HG02973 (cell line): ENCODE measurements around the gene NCCRP1.
"Not testable (repeated sequence)": the region's sequence is repeated elsewhere in the genome, so short reads cannot be mapped to it uniquely, and the experiment has no call there.

Experiments
- ATAC-seq: cut with Tn5 transposase; IDR thresholded peaks from one replicate; pipeline ENCODE4 v1.9.1; 2021; ENCODE audit warnings: moderate library complexity; ENCODE audit not compliant: unreplicated experiment

NCCRP1 gene

DNA sequence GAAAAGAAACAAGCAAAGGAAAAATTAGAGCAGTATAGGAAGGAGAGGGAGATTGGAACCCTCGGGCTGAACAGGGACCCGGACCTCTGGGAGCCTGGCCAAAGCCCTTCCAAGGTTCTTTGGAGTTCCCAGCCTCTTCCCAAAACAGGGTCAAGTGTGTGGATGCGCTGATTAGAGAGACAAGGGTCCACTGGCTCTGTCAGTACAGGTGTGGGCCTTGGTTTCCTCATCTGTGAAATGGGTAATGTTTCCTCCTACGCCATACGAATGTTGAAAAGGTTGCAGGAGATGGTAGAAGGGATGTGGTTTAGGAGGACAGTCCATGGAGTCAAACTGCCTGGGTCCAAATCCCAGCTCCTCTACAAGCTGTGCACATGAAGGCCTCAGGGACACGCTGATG is 9.4 kb downstream of the NCCRP1 start:
- ATAC-seq: no peak

DNA sequence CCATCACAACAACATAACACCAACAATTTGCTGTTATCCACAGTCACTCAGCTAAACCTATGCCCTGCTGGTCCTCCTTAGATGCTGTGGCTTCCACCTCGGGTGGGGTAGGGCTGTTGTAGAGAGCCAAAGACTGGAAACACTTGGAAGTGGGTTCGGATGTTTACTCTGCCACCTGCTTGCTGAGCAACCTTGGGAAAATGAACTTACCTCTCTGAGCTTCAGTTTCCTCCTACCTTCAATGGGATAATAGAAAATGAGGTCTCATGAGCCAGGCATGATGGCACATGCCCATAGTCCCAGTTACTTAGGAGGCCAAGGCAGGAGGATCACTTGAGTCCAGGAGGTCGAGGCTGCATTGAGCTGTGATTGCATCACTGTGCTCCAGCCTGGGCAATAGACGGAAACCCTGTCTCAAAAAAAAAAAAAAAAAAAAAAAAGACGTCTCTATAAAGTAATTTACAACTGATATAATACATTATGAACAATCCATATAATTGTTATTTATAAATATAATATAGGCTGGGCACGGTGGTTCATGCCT is 10.6 kb downstream of the NCCRP1 start:
- ATAC-seq: no peak

DNA sequence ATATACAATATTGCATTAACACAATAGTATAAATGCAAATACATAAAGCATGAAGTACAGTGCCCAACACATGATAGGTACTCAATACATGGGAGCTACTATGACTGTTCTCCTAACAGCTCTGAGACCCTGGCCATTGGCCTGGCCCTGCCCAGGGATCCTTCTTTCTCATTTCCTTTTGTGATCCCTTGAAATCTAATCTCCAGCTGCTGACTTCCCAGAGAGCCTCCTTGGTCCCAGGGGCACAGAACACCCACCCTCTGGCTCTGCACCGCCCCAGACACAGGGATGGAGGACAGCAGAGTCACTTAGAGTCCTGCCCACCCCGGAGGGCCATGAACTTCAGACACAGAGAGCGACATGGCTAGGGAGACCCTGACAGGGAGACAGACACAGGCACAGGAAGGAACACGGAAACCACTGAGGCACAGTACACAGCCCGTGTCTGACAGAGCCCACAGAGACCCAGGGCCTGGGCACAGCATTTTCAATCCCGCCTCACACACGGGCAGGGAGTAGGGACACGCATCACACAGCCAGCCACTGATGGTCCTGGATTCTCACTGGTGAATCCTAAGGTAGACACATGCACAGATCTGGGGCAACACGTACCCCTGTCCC is 11.5 kb downstream of the NCCRP1 start:
- ATAC-seq: no peak

DNA sequence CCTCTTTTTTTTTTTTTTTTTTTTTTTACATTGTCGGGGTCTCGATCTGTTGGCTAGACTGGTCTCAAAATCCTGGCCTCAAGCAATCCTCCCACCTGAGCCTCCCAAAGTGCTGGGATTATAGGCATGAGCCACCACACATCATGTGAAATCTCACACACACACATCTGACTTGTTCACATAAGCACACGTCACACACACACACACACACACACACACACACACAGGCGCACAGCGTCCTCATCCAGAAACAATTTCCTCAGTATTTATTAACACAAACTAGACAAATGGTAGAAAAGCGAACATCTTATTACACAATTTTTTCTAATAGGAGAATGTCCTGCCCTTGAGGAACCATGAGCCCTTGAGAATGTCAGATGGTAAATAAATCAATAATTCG is 12.4 kb downstream of the NCCRP1 start:
- ATAC-seq: no peak

DNA sequence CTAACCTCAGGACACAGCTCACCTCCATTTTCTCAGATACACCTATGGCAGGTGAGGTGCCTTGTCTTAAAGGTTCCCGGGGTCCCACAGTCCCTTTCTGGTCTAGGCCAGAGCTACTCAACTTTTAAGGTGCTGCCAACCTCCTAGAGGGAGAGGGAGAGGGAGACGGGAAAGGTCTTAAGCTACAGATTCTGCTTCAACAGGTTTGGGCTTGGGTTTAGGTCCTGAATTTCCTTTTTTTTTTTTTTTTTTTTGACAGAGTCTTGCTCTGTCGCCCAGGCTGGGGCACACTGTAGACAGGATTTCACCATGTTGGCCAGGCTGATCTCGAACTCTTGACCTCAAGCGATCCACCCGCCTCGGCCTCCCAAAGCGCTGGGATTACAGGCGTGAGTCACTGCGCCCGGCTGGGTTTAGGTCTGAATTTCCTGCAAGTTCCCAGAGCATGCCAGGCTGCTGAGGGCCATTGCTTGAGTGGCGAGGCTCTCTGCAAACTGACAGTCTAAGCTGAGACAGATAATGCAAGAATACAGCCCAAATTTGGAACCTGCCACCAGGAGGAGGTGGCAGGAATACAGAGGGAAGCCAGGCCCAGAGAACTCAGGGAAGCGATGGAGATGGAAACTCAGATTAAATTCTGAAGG is 15.1 kb downstream of the NCCRP1 start:
- ATAC-seq: no peak

DNA sequence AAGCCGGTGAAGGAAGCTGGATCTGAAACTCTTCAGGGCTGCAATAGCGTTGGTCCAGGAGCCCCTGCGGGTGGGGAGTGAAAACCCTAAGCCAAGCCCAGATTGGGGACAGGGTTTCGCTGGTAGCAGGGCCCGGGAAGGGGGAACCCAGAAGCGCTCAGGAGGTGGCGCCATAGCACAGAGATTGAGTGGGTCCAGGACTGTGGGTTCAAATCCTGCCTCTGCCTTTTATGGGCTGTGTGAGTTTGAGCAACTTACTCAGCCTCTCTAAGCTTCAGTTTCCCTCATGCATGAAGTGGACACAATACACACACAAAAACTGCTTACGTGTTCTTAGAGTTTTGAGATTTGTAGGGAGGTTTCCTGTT is 15.6 kb downstream of the NCCRP1 start:
- no peak for ATAC-seq

DNA sequence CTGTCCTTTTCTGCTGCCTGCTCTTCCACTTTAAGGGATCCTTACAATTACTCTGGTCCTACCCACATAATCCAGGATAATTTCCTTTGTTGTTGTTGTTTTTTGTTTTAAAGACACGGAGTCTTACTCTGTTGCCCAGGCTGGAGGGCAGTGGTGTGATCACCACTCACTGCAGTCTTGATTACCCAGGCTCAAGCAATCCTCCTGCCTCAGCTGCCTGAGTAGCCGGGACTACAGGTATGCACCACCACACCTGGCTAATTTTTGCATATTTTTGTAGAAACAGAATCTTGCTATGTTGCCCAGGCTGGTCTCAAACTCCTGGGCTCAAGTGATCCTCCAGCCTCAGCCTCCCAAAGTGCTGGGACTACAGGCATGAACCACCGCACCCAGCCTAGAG is 18.6 kb downstream of the NCCRP1 start:
- ATAC-seq: not testable (repeated sequence)

DNA sequence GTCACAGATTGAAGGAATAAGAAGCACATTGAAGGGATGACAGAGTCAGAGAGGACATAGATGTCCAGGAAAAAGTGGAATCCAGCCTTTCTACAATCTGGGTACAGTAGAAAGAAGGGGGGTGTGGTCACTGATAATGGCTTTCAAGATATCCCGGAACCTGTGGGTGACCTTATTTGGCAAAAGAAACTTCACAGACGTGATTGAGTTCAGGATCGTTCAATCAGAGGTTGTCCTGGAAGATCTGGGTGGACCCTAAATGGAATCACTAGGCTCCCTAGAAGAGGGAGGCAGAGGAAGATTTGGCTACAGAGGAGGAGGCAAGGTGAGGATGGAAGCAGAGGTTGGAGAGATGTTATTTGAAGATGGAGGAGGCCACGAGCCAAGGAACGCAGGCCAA is 20.3 kb downstream of the NCCRP1 start:
- no peak for ATAC-seq

DNA sequence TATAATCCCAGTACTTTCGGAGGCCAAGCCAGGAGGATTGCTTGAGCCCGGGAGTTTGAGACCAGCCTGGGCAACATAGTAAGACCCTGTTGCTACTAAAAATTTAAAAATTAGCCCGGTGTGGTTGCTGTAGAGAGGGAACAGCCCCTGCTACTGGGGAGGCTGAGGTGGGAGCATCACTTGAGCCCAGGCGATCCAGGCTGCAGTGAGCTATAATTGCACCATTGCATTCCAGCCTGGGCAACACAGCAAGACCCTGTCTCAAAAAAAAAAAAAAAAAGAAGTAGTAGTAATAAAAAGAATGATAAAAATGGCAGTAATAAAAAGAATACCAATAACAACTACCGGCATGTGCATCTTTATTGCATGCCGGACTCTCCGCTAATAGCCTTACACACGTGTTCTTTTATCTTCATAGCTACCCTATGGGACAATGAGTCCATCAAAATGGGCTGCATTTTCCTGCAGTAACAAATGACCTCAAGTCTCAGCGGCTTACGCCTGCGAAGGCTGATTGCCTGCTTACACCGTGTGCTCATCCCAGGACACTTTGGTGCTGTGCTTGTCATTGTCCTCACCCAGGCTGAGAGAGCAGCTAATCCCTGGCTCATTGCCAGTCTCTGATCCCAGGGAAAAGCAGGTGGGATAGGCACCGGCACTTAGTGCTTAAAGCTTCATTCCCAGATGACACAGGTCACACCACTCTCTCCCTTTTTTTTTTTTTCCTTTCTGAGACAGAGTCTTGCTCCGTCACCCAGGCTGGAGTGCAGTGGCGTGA is 21.7 kb downstream of the NCCRP1 start:
- ATAC-seq: no peak

DNA sequence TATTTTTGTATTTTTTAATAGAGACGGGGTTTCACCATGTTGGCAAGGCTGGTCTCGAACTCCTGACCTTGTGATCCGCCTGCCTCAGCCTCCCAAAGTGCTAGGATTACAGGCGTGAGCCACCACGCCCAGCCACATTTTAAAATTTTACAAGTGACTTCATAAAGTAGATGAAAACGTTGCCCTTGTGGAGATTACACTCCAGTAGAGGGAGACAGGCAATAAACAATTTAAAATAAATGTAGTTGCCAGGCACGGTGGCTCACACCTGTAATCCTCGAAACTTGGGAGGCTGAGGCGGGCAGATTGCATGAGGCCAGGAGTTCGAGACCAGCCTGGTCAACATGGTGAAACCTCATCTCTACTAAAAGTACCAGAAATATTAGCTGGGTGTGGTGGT is 22.3 kb downstream of the NCCRP1 start:
- ATAC-seq: not testable (repeated sequence)

DNA sequence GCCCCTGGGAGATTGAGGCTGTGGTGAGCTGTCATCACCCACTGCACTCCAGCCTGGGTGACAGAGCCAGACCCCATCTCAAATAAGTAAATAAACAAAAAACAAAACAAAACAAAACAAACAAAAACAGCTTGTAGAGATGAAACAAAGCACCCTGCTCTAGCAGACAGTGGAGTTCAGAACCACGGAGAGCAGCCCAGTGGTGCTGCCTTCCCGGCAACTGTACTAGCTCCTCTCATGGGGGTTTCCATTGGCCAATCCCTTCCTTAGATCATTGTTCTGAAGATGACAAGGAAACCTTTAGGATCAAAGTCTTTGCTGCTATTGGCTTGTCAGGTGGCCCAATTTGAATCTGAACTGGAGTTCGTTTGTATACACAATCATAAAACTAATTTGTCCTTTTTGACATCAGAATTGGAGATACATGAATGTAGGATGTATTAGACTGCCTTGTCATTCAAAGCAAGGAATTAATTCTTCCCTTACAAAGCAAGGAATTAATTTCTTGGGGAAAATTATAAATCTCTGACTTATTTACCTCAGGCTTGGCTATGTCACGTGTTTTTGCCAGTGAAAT is 27.0 kb downstream of the NCCRP1 start:
- ATAC-seq: no peak

DNA sequence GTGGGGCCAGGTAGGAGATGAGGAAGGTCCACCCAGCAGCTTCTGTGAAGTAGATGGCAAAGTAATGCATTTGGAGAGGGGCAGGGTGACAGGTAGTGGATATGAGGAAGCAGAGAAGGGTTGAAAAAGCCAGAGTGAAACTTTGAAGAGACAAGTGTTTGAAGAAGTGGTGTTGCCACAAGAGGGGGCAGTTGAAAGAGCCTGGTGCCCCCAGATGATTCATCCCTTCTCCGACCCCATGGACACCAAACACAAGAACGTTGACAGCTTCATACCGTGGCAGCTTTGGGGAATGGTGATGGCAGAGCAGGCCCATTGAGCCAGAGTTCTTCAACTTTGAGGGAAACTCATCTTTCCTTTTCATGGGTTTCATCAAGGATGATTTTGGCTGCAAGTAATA is 28.1 kb downstream of the NCCRP1 start:
- no peak for ATAC-seq

DNA sequence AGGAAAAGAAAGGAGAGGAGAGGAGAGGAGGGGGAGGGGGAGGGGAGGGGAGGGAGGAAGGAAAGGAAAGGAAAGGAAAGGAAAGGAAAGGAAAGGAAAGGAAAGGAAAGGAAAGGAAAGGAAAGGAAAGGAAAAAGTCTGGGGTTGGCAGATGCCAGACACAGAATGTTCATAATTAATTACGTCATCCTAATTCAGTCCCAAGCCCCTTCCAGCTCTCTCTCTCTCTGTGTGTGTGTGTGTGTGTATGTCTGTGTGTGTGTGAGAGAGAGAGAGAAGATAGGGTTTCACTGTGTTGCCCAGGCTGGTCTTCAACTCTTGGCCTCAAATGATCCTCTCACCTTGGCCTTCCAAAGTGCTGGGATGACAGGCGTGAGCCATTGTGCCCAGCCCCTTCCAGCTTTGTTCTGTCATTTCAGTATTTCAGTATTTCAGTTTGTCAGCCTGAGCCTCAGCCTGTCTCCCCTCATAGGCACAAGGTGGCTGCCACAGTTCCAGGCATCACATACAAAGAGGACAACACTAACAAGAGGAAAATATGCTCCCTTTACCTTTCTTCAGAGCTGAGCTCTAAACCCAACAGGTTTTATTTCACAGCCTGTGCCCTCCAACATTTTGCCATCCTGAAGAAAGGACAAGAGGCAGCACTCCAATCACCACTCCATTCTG is 33.5 kb downstream of the NCCRP1 start:
- ATAC-seq: no peak

DNA sequence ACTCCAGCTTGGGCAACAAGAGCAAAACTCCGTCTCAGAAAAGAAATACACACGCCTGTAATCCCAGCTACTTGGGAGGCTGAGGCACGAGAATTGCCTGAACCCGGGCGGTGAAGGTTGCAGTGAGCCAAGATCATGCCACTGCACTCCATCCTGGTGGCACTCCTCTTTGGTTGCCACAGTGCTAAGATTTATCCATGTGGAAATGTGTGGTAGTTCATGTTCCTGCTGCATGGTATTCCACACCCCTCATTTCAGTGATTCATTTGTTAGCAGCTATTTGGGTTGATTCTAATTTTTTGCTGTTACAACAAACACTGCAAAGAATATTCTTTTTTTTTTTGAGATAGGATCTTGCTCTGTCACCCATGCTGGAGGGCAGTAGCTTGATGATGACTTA is 35.9 kb downstream of the NCCRP1 start:
- no peak for ATAC-seq

DNA sequence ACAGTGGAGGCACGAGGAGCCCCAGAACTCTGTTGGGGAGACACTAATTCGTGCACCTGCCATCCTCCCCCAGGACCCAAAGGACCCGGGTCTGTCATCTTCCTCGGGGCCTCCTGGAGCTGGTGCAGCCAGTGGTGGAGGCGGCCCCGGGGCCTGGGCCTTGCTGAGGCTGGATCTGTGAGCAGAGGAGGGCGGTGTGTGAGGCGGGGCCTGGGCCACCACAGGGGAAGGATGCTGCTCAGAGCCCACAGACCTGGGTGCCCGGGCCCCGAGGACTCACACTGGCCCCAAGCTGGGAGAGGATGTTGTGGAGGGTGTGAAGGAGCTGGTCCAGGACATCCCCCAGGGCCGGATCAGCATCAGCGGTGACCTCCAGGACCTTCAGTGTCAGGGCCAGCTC is 39.8 kb downstream of the NCCRP1 start:
- ATAC-seq: no peak

DNA sequence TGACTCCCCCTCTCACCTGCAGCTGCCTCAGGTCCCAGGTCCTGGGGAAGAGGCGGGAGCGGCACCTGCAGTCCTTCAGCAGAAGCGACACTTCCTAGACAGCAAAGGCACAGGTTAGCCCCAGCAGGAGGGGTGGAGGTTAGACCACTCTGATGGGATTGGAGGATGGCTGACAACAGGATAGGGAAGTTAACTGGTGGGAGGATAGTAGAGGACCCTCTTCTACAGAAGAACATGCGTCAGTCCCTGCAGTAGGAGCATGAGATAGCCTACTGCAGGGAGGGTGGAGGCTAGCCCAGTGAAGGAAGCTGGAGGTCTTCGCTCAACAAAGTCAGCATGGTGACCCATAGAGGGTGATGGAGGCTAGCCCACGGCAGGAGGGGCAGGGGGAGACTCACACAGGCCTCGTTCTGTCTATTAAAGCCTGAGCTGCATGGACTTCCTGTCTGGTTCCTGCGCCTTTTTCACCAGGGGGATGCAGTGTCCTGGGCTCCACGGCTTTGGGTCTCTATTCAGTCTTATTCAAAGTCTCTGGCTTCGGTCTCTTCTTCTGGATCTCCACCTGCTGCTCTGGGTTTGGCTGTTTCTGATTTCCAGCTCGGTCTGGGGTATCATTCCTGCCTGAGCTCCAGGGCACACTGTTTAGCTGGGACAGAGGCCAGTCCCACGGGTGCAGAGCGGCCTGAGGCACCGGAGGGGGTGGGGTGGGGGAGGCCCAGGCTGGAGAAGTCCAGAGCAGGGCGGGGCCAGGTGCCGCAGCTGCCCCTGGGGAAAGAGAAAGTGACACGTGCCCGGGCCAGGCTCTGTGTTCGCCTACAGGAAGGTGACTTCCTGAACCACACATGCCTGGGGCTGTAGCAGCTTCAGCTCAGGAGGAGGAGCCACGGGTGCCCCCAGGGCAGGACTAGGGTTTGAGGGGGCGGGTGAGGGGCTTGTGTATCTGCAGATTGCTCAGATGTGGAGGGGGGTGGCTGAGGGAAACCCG is 40.7 kb downstream of the NCCRP1 start:
- no peak for ATAC-seq

DNA sequence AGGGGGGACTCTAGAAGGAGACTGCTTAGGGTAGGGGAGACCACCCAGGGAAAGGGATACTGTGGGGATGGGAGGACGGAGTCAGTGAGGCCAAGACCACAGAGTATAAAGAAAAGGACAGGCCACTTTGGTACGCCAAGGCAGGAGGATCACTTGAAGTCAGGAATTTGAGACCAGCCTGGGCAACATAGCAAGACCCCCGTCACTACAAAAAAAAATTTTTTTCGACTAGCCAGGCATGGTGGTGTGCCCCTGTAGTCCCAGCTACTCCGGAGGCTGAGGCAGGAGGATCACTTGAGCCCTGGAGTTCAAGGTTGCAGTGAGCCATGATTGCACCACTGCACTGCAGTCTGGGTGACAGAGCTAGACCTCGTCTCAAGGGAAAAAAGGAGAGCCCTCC is 41.4 kb downstream of the NCCRP1 start:
- no peak for ATAC-seq

DNA sequence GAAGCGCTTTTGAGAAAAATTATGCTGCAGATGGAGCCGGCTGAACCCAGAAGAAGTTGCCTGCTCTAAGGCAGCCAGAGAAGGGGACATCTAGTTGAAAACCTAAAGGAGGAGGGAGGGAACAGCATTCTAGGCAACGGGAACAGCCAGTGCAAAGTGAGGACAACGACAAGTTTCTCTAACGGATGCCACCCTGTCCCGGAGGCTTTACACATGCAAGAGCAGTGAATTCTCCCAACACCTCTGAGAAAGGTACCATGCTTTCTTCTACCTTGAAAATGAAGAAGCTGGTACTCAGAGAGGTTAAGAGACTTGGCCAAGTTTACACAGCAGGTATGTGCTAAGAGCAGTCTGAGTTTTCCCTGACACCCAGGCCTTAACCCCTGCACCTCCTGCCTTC is 42.2 kb downstream of the NCCRP1 start:
- no peak for ATAC-seq

DNA sequence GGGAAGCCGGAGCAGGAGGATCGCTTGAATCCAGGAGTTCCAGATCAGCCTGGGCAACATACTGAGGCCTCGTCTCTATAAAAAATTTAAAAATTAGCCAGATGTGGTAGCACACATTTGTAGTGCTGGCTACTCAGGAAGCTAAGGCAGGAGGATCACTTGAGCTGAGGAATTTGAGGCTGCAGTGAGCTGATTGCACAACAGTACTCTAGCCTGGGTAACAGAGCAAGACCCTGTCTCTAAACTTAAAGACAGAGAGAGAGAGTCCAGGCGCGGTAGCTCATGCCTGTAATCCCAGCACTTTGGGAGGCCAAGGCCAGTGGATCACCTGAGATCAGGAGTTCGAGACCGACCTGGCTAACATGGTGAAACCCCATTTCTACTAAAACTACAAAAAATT is 43.7 kb downstream of the NCCRP1 start:
- ATAC-seq: no peak

DNA sequence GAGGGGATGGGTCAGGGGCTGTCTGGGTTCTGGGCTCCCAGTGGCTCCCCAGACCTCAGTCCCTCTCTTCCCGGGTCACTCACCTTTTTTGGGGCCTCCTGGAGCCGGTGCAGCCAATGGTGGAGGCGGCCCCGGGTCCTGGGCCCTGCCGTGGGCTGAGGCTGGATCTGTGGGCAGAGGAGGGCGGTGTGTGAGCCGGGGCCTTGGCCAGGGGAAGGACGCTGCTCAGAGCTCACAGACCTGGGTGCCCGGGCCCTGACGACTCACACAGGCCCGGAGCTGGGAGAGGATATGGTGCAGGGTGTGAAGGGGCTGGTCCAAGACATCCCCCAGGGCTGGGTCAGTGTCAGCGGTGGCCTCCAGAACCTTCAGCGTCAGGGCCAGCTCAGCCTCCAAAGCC is 47.0 kb downstream of the NCCRP1 start:
- not testable (repeated sequence) for ATAC-seq
